ENCODE data around the gene MICU1. TPM values are rescaled to one million over a fixed set of nuclear protein-coding genes. Genes with fewer than 3 reads are reported as not detected.

Gene MICU1
- polyA plus RNA-seq, 1 experiment = 40.4 TPM

DNA sequence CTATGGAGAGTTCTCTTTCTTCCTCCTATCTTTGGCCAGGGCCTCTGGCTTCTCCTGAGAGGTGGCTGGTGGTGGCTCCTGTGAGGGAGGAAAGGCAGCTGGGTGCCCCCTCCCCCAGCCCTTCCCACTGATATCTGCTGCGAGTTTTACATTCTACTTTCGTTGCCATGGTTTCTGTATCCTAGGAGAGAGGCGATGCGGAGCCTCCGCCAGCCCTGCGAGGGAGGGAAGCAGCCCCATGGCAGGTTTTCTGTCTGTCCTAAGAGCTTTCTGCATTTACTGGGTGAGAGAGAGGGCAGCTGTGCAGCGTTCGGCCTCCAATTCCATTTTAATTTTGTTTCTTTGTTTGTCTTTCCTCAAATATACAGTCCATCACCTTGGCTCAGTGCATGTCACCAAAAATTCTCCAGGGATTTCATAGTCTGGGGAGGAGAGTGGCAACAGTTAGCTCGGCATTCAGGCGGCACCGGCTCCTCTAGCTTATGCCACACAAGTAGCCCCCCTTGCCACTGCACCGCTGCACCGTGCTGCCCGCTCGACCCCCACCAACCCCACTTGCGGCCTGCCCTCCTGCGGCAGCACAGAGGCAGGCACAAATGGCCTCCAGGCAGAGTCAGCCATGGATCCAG lies 291.6 kb downstream of the MICU1 start:
- Histone ChIP-seq H3K27me3 (ENCODE audit: control insufficient read depth, insufficient read depth, low read length) (no peaks in the 10 kb centered on the region), H3K4me3 (ENCODE audit: low read depth, low read length) (no peak overlapping the region), H3K36me3 (ENCODE audit: control insufficient read depth, insufficient read depth, low read length) (peaks cover 18% of the 10 kb centered on the region)
- ChIA-PET CTCF (interaction anchor here (1.8 to 1.9 kb wide), 2 partner anchors 60 to 286 kb away, joined by 7 to 8 read pairs; no protein-coding TSS in a partner anchor), POLR2A (no interaction called here)
- TF ChIP-seq CTCF (IDR thresholded peaks at IDR 0.05; ENCODE audit: insufficient read depth, low read depth, low read length) = no peak
- DNase-seq (ENCODE audit: low read depth) = no peak

GRCh38 chr10:72333112-72334015 lies 292.5 kb downstream of the MICU1 start:
- DNase-seq (ENCODE audit: low read depth) = no peak
- CTCF ChIA-PET = interaction anchor here (0.6 to 1.8 kb wide), 2 partner anchors 59 to 549 kb away, joined by 3 to 7 read pairs; no protein-coding TSS in a partner anchor
- Histone ChIP-seq H3K36me3 (ENCODE audit: control insufficient read depth, insufficient read depth, low read length) (peaks cover 18% of the 10 kb centered on the region), H3K4me3 (ENCODE audit: low read depth, low read length) (no peak overlapping the region), H3K27me3 (ENCODE audit: control insufficient read depth, insufficient read depth, low read length) (no peaks in the 10 kb centered on the region)
- no peak for TF ChIP-seq CTCF (IDR thresholded peaks at IDR 0.05; ENCODE audit: insufficient read depth, low read depth, low read length)
- POLR2A ChIA-PET = no interaction called here

DNA sequence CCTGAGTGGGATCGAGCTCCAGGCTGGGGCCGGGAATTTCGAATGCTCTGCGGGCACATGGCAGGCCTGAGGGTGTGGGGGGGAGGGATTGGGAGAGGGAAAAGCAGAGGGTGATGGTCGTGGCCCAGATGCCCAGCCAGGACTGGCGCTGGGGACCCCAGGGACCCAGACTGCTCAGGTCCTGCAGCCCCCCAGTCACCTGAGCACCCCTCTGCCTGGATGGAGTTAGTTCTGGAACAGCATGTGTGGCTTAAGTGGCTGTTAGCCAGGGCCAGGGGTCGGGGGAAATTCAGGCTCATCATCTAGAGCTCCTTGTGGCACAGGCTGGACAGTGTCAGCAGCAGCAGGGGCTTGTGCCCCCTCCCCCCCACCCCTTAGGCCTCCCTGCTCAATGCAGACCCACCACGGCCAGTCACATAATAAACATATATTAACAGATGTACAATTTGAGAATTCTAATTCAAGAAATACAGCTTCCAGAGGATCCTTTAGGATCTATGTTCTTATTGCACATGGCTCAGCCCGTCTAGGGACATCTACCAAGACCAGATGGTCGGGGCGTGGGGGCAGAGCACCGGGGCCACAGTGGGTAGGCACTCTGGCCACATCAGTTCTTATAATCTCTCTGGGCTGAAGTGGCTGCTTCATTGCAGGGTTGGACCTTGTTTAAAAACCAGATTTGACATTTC lies 293.3 kb downstream of the MICU1 start:
- CTCF ChIA-PET = interaction anchor here (0.7 to 1.9 kb wide), 5 partner anchors 7 to 207 kb away, joined by 3 to 6 read pairs (median 3); no protein-coding TSS in a partner anchor
- TF ChIP-seq CTCF (IDR thresholded peaks at IDR 0.05; ENCODE audit: insufficient read depth, low read depth, low read length) = no peak
- POLR2A ChIA-PET = interaction anchor here (0.7 kb wide), 1 partner anchor 55 kb away, joined by 4 read pairs; no protein-coding TSS in a partner anchor

GRCh38 chr10:72331575-72332422 lies 294.1 kb downstream of the MICU1 start:
- no peak for DNase-seq (ENCODE audit: low read depth)
- H3K27me3 ChIP-seq (ENCODE audit: control insufficient read depth, insufficient read depth, low read length) = no peaks in the 10 kb centered on the region
- ChIA-PET CTCF (interaction anchor here (0.7 to 1.9 kb wide), 6 partner anchors 8 to 404 kb away, joined by 3 to 6 read pairs (median 3); no protein-coding TSS in a partner anchor), POLR2A (interaction anchor here (0.7 kb wide), 1 partner anchor 54 kb away, joined by 4 read pairs; no protein-coding TSS in a partner anchor)
- peaks cover 15% of the 10 kb centered on the region for H3K36me3 ChIP-seq (ENCODE audit: control insufficient read depth, insufficient read depth, low read length)
- H3K4me3 ChIP-seq (ENCODE audit: low read depth, low read length) = no peak overlapping the region
- TF ChIP-seq CTCF (IDR thresholded peaks at IDR 0.05; ENCODE audit: insufficient read depth, low read depth, low read length) = no peak

More for the DNA sequence above, 293.3 kb downstream of the MICU1 start:
- no peak for DNase-seq (ENCODE audit: low read depth)
- H3K4me3 ChIP-seq (ENCODE audit: low read depth, low read length) = no peak overlapping the region
- no peaks in the 10 kb centered on the region for H3K27me3 ChIP-seq (ENCODE audit: control insufficient read depth, insufficient read depth, low read length)
- H3K36me3 ChIP-seq (ENCODE audit: control insufficient read depth, insufficient read depth, low read length) = peaks cover 15% of the 10 kb centered on the region
